Epithelial cell of esophagus (primary cell): Measurements from ENCODE around the gene TCTA.

Experiments
- DNase-seq: peaks from one replicate; pipeline ENCODE4 v3.0.0; 2010; ENCODE audit warnings: low read depth
- H3K4me3 ChIP-seq: 2 replicates; pipeline ENCODE4 v1.5.1; 2011; ENCODE audit warnings: mild to moderate bottlenecking, low read length, control low read depth
- TF ChIP-seq, protein P1 (sequence below): IDR thresholded peaks from 2 replicates; pipeline ENCODE4 v1.5.1; 2011; ENCODE audit warnings: low read depth, mild to moderate bottlenecking, low read length, control low read depth, inconsistent platforms; ENCODE audit not compliant: insufficient read depth; ENCODE audit errors: missing control alignments

The TCTA gene, protein sequence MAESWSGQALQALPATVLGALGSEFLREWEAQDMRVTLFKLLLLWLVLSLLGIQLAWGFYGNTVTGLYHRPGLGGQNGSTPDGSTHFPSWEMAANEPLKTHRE

GRCh38 chr3:49411968-49412631 lies at the start of gene TCTA, which contains the start of gene RHOA:
TSS of gene TCTA (plus strand) at chr3:49412423. CDS start at chr3:49412427, 4 bp downstream.
TSS of gene RHOA (minus strand) at chr3:49411976. CDS start at chr3:49375589, 36,387 bp downstream.
- peak within 1 kb of the TSS; percentile 91 for H3K4me3 ChIP-seq
- TF ChIP-seq, protein P1, sequence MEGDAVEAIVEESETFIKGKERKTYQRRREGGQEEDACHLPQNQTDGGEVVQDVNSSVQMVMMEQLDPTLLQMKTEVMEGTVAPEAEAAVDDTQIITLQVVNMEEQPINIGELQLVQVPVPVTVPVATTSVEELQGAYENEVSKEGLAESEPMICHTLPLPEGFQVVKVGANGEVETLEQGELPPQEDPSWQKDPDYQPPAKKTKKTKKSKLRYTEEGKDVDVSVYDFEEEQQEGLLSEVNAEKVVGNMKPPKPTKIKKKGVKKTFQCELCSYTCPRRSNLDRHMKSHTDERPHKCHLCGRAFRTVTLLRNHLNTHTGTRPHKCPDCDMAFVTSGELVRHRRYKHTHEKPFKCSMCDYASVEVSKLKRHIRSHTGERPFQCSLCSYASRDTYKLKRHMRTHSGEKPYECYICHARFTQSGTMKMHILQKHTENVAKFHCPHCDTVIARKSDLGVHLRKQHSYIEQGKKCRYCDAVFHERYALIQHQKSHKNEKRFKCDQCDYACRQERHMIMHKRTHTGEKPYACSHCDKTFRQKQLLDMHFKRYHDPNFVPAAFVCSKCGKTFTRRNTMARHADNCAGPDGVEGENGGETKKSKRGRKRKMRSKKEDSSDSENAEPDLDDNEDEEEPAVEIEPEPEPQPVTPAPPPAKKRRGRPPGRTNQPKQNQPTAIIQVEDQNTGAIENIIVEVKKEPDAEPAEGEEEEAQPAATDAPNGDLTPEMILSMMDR: no peak
- DNase-seq: peak; percentile 100

GRCh38 chr3:49362561-49362960 lies 49.7 kb upstream of the TCTA start:
- TF ChIP-seq, protein P1: no peak
- H3K4me3 ChIP-seq: no peak overlapping the region
- DNase-seq: no peak

- no peak for DNase-seq
- TF ChIP-seq, protein P1: no peak
- no peak overlapping the region for H3K4me3 ChIP-seq
These were observed 41.5 kb upstream of the TCTA start for GRCh38 chr3:49370585-49371290.

DNA sequence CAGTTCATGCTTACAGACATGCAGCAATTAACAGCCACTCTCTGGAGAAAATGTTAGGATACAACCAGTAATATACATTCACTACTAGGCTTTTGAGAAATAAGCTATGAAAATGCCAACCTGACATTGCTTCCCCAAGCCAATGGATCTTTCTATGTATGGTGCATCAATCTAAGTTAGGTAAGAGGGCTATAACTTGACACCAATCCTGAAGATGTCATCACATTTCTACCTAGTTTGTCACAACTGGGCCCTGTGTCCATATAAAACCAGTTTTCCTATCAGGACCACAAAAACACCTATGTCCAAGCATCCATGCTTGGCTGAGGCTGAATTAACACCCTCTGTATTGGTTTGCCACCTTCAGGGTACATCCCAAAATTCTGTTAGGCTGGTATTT lies 40.3 kb upstream of the TCTA start:
- DNase-seq: no peak
- TF ChIP-seq, protein P1: no peak
- H3K4me3 ChIP-seq: no peak overlapping the region

GRCh38 chr3:49377483-49377882 lies 34.7 kb upstream of the TCTA start:
- H3K4me3 ChIP-seq: no peak overlapping the region
- TF ChIP-seq, protein P1: no peak
- peak; percentile 51 for DNase-seq

GRCh38 chr3:49378249-49378895 lies 33.9 kb upstream of the TCTA start:
- DNase-seq: peak; percentile 52
- TF ChIP-seq, protein P1: no peak
- no peak overlapping the region for H3K4me3 ChIP-seq
